Fibroblast of gingiva (primary cell): ENCODE data around the gene PKD1.
"Not testable (repeated sequence)": the region's sequence is repeated elsewhere in the genome, so short reads cannot be mapped to it uniquely, and the experiment has no call there.

ENCODE experiments used
- DNase-seq: peaks from one replicate; pipeline ENCODE4 v3.0.0-alpha.2; 2011; ENCODE audit warnings: low read depth

The PKD1 gene

GRCh38 chr16:2107121-2107790, 28.4 kb downstream of the PKD1 start:
- peak; percentile 56 for DNase-seq

GRCh38 chr16:2106211-2106610, 29.5 kb downstream of the PKD1 start:
- DNase-seq: not testable (repeated sequence)

- DNase-seq: peak; percentile 0
Measured at GRCh38 chr16:2105769-2106168, 29.9 kb downstream of the PKD1 start.

GRCh38 chr16:2105291-2105690, 30.4 kb downstream of the PKD1 start:
- not testable (repeated sequence) for DNase-seq

- not testable (repeated sequence) for DNase-seq
Measured at GRCh38 chr16:2104464-2104863, 31.2 kb downstream of the PKD1 start.

GRCh38 chr16:2102471-2102870, 33.2 kb downstream of the PKD1 start:
- DNase-seq: no peak

- not testable (repeated sequence) for DNase-seq
Measured at GRCh38 chr16:2101581-2101980, 34.1 kb downstream of the PKD1 start.

GRCh38 chr16:2097689-2098088, 38.0 kb downstream of the PKD1 start:
- DNase-seq: not testable (repeated sequence)

GRCh38 chr16:2096853-2097595, 38.7 kb downstream of the PKD1 start:
- DNase-seq: no peak

GRCh38 chr16:2095918-2096582, 39.6 kb downstream of the PKD1 start:
- no peak for DNase-seq

GRCh38 chr16:2095315-2095853, 40.3 kb downstream of the PKD1 start:
- DNase-seq: peak; percentile 60

- DNase-seq: no peak
Measured at GRCh38 chr16:2093793-2094192, 41.9 kb downstream of the PKD1 start.

GRCh38 chr16:2092866-2093265, 42.8 kb downstream of the PKD1 start:
- no peak for DNase-seq

GRCh38 chr16:2092256-2092620, 43.5 kb downstream of the PKD1 start:
- no peak for DNase-seq

GRCh38 chr16:2091547-2092255, 44.0 kb downstream of the PKD1 start:
- DNase-seq: no peak

- DNase-seq: peak; percentile 37
Measured at GRCh38 chr16:2090777-2091546, 44.7 kb downstream of the PKD1 start.

- DNase-seq: no peak
Measured at GRCh38 chr16:2090481-2090776, 45.3 kb downstream of the PKD1 start.

GRCh38 chr16:2089706-2090480, 45.8 kb downstream of the PKD1 start:
- DNase-seq: no peak

GRCh38 chr16:2088759-2089358, 46.8 kb downstream of the PKD1 start:
- DNase-seq: no peak
